Measurements from ENCODE around the gene OPA1. TPM values are rescaled to one million over a fixed set of nuclear protein-coding genes. Genes with fewer than 3 reads are reported as not detected.

OPA1 gene
- total and polyA plus RNA-seq, 2 donors from 2014 or later, result 18.1 to 56.3 TPM

GRCh38 chr3:193729601-193730000 lies 136.6 kb downstream of the OPA1 start:
- no peak for TF ChIP-seq CTCF (IDR thresholded peaks at IDR 0.05; ENCODE audit: borderline replicate concordance, extremely low read depth, insufficient read depth)
- Histone ChIP-seq H3K9ac (ENCODE audit: low read length in 3 of 3) (no peak overlapping the region), H3K27ac (ENCODE audit: low read depth in 2 of 2, low read length in 2 of 2) (no peak overlapping the region), H3K27me3 (ENCODE audit: control insufficient read depth, insufficient read depth, low read length) (no peaks in the 10 kb centered on the region), H3K36me3 (ENCODE audit: control insufficient read depth in 2 of 3, insufficient read depth in 3 of 3, low read length in 3 of 3) (no peaks in the 10 kb centered on the region), H3K4me1 (ENCODE audit: control insufficient read depth in 2 of 3, insufficient read depth in 2 of 3, low read depth in 1 of 3, low read length in 3 of 3) (no peaks in the 10 kb centered on the region), H3K4me3 (ENCODE audit: low read length in 3 of 3) (no peak overlapping the region), H3K9me3 (ENCODE audit: control insufficient read depth in 2 of 3, insufficient read depth in 1 of 3, low read length in 3 of 3) (no peaks in the 10 kb centered on the region)
- FAIRE-seq (no peak), DNase-seq (no peak)
- intact Hi-C loops (cut with DNase I), result no loop called here

- H3K27ac ChIP-seq (ENCODE audit: low read depth in 2 of 2, low read length in 2 of 2), result no peak overlapping the region
- no peak overlapping the region for H3K9ac ChIP-seq (ENCODE audit: low read length in 3 of 3)
- H3K4me1 ChIP-seq (ENCODE audit: control insufficient read depth in 2 of 3, insufficient read depth in 2 of 3, low read depth in 1 of 3, low read length in 3 of 3), result no peaks in the 10 kb centered on the region
- DNase-seq (no peak), FAIRE-seq (no peak)
- H3K4me3 ChIP-seq (ENCODE audit: low read length in 3 of 3), result no peak overlapping the region
- TF ChIP-seq CTCF (IDR thresholded peaks at IDR 0.05; ENCODE audit: borderline replicate concordance, extremely low read depth, insufficient read depth), result no peak
- H3K9me3 ChIP-seq (ENCODE audit: control insufficient read depth in 2 of 3, insufficient read depth in 1 of 3, low read length in 3 of 3), result no peaks in the 10 kb centered on the region
- no peaks in the 10 kb centered on the region for H3K36me3 ChIP-seq (ENCODE audit: control insufficient read depth in 2 of 3, insufficient read depth in 3 of 3, low read length in 3 of 3)
- H3K27me3 ChIP-seq (ENCODE audit: control insufficient read depth, insufficient read depth, low read length), result no peaks in the 10 kb centered on the region
- intact Hi-C loops (cut with DNase I), result no loop called here
These were observed 137.5 kb downstream of the OPA1 start for GRCh38 chr3:193730511-193730910.

GRCh38 chr3:193730976-193731375 lies 138.0 kb downstream of the OPA1 start:
- Histone ChIP-seq H3K9ac (ENCODE audit: low read length in 3 of 3) (no peak overlapping the region), H3K27me3 (ENCODE audit: control insufficient read depth, insufficient read depth, low read length) (no peaks in the 10 kb centered on the region), H3K9me3 (ENCODE audit: control insufficient read depth in 2 of 3, insufficient read depth in 1 of 3, low read length in 3 of 3) (no peaks in the 10 kb centered on the region), H3K36me3 (ENCODE audit: control insufficient read depth in 2 of 3, insufficient read depth in 3 of 3, low read length in 3 of 3) (no peaks in the 10 kb centered on the region), H3K4me1 (ENCODE audit: control insufficient read depth in 2 of 3, insufficient read depth in 2 of 3, low read depth in 1 of 3, low read length in 3 of 3) (no peaks in the 10 kb centered on the region), H3K27ac (ENCODE audit: low read depth in 2 of 2, low read length in 2 of 2) (no peak overlapping the region), H3K4me3 (ENCODE audit: low read length in 3 of 3) (no peak overlapping the region)
- no peak for TF ChIP-seq CTCF (IDR thresholded peaks at IDR 0.05; ENCODE audit: borderline replicate concordance, extremely low read depth, insufficient read depth)
- DNase-seq (no peak), FAIRE-seq (no peak)
- intact Hi-C loops (cut with DNase I), result no loop called here

GRCh38 chr3:193731656-193732055 lies 138.6 kb downstream of the OPA1 start:
- Histone ChIP-seq H3K9ac (ENCODE audit: low read length in 3 of 3) (no peak overlapping the region), H3K4me1 (ENCODE audit: control insufficient read depth in 2 of 3, insufficient read depth in 2 of 3, low read depth in 1 of 3, low read length in 3 of 3) (no peaks in the 10 kb centered on the region), H3K27ac (ENCODE audit: low read depth in 2 of 2, low read length in 2 of 2) (no peak overlapping the region), H3K9me3 (ENCODE audit: control insufficient read depth in 2 of 3, insufficient read depth in 1 of 3, low read length in 3 of 3) (no peaks in the 10 kb centered on the region), H3K36me3 (ENCODE audit: control insufficient read depth in 2 of 3, insufficient read depth in 3 of 3, low read length in 3 of 3) (no peaks in the 10 kb centered on the region), H3K27me3 (ENCODE audit: control insufficient read depth, insufficient read depth, low read length) (no peaks in the 10 kb centered on the region), H3K4me3 (ENCODE audit: low read length in 3 of 3) (no peak overlapping the region)
- intact Hi-C loops (cut with DNase I), result no loop called here
- TF ChIP-seq CTCF (IDR thresholded peaks at IDR 0.05; ENCODE audit: borderline replicate concordance, extremely low read depth, insufficient read depth), result no peak
- FAIRE-seq, result no peak
- peak in 1 of 5 donors; percentile 19 for DNase-seq
